ENCODE measurements around the gene CDK6.
"Not testable (repeated sequence)": the region's sequence is repeated elsewhere in the genome, so short reads cannot be mapped to it uniquely, and the experiment has no call there.

Gene CDK6

DNA sequence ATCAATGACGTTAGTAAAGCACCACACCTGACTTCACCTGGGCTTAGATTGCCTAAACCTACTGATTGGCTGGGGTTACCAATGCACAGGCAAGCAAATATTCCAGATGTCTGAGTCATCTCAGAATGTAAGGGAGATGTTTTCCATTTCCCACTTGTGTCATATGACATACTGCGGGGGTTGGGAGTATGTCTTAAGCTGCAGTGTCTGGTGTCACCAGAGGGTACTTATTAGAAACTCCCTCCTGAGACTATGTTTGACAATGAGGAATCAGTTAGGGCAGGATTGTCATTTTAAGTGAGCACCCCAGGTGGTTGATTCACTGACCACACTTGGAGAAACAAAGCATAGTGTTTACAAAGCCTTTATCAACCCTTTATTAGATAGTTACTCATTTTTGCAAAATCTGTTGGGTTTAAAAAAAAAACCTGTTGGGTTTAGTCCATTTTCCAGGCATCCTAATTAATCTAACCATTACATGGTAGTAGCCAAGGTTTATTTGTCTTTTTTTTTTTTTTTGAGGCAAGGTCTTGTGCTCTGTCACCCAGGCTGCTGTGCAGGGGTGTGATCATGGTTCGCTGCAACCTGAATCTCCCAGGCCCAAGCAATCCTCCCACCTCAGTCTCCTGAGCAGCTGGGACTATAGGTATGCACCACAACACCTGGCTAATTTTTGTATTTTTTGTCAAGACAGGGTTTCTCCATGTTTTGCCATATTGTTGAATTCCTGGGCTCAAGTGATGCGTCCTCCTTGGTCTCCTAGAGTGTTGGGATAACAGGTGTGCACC, 72.5 kb downstream of the CDK6 start:
- no peak for DNase-seq (ENCODE audit: low read depth in 1 of 2, low spot score in 1 of 2)

DNA sequence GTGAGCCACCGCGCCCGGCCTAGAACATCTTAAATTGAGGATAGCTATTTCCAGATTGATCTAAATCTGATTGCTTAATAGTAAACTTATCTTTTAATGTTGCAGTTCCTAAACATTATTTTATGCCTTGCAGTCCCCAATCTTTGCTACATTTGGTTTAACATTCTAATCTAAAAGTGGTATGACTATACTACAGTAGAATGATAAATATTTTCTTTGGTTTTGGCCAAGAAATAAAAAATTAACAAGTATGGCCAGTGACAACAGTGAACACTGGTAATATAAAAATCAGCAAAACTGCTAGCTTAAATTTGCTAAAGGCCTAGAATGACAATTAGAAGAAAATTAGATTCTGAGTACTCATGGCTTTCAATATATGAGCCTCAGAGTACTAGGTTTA, 73.5 kb downstream of the CDK6 start:
- no peak for DNase-seq (ENCODE audit: low read depth in 1 of 2, low spot score in 1 of 2)

DNA sequence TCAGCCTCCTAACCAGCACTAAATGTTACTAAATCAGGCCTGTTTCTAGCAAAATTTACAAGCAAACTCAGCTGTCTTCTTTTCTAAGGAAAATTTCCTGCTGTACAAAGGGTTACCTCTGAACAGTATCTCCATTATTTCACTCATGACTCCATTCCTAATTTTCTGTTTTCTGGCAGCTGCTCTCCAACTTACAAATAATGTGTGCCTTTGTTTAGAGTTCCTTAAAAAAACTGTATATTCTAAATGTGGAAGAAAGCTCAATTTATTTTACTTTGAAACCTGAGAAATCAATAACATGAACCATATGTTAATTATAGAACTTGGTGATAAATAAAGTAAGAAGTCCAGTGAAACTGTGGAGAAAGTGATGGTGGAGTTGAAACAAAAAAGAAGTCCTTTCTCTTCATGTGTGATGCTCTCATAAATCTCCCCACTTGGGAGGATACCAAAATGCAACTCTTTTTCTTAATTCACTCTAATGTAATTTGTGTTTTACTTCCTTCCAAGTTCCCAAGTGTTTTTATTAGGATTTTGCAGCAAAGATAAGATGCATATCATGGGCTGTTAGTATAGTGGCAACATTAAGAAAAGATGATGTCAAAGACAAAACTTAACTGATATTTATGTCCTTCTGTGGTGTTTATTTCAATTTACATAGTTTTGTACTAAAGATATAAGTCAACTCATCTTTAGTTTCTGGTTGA, 74.8 kb downstream of the CDK6 start:
- no peak for DNase-seq (ENCODE audit: low read depth in 1 of 2, low spot score in 1 of 2)

DNA sequence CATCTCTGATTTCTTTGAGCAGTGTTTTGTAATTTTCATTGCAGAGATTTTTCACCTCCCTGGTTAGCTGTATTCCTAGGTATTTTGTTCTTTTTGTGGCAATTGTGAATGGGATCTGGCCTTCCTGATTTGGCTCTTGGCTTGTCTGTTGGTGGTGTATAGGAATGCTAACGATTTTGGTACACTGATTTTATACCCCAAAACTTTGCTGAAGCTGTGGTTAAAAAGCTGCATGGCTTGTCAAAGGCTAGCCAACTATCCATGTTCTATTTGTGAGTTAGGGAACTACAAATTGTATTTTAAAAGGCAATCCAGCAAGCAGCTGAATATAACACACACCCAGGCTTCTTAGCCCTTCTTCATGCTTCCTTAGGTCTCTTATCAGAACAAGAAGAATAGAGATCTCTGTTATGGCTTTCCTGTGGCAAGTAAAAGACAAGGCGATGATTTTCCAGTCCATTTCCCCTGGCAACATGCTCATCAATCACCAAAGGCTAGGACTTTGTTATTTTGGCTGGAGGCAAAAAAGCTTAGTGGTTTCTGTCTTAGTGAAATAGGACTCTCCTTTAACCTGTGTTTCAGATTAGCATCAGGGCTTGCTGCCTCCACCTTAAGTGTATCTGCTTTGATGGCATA, 77.5 kb downstream of the CDK6 start:
- no peak for DNase-seq (ENCODE audit: low read depth in 1 of 2, low spot score in 1 of 2)

DNA sequence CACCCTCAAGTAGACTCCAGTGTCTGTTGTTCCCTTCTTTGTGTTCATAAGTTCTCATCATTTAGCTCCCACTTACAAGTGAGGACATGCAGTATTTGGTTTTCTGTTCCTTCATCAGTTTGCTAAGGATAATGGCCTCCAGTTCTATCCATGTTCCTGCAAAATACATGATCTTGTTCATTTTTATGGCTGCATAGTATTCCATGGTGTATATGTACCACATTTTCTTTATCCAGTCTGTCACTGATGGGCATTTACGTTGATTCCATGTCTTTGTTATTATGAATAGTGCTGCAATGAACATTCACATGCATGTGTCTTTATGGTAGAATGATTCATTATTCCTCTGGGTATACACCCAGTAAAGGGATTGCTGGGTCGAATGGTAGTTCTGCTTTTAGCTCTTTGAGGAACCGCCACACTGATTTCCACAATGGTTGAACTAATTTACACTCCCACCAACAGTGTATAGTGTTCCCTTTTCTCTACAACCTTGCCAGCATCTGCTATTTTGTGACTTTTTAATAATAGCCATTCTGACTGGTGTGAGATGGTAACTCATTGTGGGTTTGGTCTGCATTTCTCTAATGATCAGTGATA, 79.0 kb downstream of the CDK6 start:
- DNase-seq (ENCODE audit: low read depth in 1 of 2, low spot score in 1 of 2) = not testable (repeated sequence)

DNA sequence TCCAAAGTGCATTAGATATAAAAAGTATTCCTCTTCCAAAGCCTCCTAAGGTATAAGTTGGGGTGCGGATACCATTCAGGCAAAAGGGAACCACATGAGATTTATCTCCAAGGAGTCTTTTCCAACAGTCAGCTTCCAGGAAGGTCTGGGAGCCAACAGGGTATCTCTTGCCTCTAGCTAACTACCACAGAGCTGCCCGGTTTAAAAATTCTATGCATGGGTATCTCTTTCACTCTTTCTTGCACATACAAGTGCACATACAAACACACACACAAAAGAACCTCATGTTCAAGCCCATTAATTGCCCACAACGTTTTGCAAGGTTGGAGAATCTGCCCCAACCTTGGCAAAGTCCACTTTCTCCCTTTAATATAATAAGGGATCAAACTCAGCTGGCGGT, 80.7 kb downstream of the CDK6 start:
- DNase-seq (ENCODE audit: low read depth in 1 of 2, low spot score in 1 of 2) = no peak

DNA sequence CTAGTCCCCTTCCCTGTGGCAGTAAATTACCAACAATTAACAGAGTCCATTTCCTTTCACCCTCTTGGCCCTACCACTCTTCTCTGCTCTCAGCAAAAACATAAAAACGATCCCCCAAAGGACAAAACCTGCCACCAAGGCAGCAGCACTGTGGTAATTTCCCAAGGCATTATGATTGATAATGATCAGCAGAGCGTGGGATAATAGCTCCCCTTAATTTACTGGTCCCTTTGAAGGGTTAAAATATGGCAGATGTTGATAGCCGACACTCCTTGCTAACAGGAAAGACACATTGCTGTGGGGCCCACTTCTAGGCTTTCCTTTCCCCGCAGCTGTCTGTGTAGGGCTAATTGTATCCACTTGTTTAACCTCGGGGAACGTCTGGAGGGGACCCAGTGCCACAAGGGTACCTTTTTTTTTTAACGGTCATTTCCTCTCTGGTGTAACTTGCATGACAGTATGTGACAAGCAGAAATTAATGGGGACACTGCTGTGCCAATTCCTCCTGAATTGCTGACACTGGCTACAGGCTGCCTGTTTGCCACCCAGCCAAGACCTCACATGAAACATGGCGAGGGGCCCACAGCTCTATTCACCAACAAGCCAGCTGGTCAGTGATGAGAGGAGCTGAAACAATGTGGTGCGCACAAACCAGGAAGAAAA, 81.3 kb downstream of the CDK6 start:
- no peak for DNase-seq (ENCODE audit: low read depth in 1 of 2, low spot score in 1 of 2)

DNA sequence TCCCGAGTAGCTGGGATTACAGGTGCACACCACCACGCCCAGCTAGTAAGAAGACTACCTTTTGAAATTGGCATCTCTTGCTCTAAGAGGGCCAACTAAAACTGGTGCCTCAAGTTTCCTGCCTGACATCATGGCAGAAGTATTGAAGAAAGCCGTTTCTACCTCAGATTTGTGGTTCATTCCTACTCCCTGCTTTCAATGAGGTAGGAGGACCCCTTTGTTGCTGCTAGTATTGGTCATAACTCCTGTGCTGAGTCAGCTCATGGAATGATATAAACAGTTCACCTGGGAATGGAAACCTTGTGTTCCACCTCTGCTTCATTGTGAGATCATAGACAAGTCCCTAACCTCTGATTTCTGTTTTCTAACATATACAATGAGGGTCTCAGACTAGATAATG, 82.8 kb downstream of the CDK6 start:
- DNase-seq (ENCODE audit: low read depth in 1 of 2, low spot score in 1 of 2) = no peak

DNA sequence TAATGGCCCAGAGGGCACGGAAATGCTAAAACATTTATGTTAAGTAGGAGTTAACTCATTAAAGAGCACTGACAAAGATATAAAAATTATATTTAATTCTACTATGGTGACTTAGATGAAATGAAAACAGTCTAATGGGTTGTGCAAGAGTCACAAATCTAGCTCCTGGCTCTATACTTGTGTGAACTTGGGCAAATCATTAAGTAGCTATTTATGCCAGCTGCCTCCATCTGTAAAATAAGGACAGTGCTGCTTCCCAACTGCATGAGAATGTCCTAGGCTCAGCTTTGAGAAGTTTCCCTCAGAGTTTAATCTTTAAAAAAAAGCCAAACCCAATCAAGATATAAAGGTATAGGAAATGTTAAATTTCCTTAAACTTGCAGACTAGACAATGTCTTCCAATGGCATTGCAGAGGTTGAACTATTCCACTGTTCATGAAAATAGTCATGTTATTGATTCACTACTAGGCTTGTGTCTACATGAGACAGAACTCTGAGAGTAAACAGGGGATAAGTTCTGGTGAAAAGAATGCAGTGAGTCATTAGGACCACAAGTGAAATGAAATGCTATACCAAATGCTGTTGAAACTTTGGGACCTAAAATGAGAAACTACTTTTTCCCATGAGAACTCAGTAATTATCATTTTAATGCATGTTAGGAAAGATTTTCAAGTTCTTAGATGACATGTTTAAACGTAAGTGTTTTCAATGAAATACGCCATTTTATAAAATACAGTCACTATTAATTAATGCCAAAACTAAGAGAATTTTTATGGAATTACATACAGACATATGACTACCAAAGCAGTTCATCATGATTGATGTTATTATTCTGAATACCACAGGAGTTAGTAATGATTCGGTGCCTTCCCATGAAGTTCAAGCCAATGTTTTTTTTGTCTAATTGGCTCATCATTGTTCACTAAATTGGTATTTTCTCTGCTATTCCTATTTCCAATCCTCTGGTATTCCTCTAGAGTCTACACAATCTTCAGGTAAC, 84.2 kb downstream of the CDK6 start:
- DNase-seq (ENCODE audit: low read depth in 1 of 2, low spot score in 1 of 2) = no peak

DNA sequence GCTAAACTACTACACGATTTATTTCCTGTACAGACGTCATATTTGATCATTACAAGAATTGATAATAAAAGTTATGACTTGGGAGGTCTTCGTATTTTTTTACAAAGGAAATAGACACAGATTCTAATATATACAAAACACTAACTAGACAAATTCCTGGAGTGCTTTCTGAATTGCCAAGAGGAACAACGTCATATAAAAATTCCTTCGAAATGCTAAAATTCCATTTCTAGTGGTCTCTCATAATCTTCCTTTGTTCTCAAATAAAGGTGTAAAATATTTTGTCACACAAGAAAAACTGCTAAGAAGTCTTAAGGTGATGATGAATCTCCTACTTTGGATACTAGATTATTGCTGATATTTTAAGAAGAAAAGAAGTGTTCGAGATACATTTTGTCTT, 85.4 kb downstream of the CDK6 start:
- no peak for DNase-seq (ENCODE audit: low read depth in 1 of 2, low spot score in 1 of 2)

DNA sequence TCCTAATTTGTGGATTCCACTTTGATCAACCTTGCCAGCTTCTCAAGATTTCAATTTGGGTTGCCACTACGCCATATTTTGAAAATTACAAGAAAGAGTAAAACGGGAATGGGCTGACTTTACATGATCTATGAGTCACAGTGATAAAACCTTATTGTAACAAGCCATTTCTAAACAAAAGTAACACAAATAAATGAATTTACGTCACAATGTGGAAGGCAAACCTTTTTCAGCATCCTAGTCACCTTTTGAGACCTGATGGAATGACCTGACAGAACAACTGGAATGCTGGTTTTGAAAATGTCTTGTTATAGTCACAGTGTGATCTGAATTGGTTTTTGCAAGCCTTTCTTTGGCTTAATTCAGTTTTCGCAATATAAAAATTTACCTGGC, 85.9 kb downstream of the CDK6 start:
- DNase-seq (ENCODE audit: low read depth in 1 of 2, low spot score in 1 of 2) = no peak

DNA sequence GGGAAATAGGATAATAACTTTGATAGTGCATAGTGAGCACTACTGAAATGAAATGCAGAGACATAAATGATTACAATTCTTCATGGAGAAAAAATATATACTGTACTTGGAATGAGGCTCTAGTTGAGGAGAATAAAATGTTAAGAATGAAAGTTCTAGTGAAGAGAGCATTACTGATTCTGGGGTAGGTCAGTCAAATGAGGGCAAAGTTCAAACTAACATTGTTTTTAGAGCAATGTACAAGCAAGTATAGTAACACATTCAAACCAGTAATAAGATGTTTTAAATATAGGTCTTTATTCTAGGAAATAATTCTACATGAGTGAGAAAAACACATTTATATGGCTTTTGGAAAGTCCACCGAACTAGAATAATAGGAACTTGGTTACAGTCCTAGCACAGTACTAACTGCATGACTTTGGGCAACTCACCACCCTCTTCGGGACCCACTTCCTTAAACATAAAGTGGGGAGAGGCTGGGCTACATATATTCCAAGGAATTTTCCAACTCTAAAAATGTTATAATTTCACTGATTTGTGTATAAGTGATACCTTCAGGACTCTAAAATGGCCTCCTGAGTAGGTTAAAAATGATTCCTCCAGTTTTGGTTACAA, 86.4 kb downstream of the CDK6 start:
- no peak for DNase-seq (ENCODE audit: low read depth in 1 of 2, low spot score in 1 of 2)

DNA sequence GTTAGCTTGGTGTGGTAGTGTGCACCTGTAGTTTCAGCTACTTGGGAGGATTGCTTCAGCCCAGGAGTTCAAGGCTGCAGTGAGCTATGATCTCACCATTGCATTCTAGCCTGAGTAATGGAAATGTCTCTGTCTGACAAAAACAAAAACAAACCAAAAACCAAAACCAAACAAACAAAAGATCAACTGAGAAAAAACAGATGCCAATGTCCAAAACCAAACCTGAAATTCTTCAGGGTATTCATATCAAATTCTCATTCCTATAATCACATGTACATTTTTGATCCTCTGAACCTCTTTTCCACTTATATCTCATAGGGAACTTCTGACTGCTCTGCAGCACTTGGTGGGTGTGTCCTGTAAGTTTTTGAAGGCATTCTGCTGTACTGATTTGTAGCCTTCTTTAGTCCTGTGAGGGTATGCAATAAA, 87.0 kb downstream of the CDK6 start:
- no peak for DNase-seq (ENCODE audit: low read depth in 1 of 2, low spot score in 1 of 2)

DNA sequence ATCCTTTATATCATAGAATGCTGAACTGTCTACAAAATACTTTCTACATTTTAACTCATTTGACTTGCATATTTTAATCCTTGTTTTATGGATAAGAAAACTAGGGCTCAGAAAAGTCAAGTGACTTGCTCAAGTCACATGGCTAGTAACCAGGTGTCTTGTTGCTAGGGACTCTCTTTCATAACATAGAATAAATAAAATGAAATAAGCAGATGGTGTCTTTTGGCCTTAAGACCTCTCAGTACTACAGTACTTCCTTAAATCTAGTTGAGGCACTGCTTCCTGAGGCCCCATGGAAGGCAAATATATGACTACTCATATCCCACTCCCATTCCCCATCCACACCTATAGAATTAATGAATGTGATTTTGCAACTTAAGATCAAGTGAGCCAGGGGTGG, 87.9 kb downstream of the CDK6 start:
- DNase-seq (ENCODE audit: low read depth in 1 of 2, low spot score in 1 of 2) = no peak

DNA sequence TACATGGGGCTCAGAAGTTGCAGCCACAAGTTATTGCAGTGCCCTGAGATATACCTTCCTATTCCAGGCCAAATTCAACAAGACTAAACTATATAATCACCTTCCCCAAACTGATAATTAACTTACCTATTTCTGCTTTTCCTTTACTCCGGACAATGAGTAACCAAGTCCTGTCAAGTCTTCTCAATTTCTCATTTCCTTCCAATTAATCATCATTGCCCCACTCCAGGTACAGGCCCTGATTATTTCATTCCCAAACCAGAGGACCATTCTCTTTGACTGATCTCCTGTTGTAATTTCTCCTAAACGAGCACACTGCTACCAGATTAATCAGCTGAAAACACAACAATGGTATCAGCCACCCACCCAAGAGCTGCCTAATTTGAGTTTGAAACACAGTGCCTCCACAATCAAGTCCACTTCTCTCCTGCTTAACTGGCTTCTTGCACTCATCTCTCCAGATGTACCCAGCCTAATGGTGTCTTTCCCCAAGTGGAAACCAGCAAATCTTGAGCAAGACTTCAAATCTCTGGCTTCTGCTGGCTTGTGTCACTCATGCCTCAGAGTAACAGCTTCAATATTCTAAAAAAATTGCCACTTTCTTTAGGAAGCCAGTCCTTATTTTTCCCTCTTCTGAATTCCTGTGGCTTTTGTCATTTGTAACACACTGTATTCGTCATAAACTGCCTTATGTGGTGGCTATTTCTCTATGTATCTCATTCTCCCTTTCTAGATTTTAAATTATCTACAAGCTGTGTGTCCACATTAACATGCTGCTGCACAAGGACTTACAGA, 89.1 kb downstream of the CDK6 start:
- DNase-seq (ENCODE audit: low read depth in 1 of 2, low spot score in 1 of 2) = no peak

DNA sequence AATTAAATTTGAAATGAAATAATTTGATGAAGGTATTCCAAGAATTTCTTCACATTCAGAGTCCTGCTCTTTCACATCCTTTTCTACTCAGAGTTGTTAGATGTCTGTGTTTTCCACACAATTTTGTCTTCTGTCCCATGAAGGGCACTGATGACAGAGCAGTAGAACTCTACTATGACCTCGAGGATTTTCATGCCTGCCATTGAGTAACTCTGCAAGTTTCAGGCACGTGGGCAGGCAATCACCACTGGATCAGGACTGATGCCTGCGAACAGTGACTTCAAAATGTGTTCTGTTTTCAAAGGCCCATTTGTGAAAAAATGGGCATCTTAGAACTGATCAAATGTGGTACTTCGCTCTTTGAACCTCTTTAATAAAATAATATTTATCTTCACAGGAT, 91.1 kb downstream of the CDK6 start:
- DNase-seq (ENCODE audit: low read depth in 1 of 2, low spot score in 1 of 2) = no peak

DNA sequence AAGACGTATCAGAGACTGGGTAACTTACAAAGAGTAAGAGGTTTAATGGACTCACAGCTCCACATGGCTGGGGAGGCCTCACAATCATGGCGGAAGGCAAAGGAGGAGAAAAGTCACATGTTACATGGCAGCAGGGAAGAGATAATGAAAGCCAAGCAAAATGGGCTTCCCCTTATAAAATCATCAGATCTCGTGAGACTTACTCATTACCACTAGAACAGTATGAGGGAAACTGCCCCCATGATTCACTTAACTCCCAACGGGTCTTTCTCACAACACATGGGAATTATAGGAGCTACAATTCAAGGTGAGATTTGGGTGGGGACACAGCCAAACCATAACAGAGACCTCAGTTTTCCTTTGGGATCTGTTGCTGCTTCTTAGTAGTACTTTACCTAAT, 92.2 kb downstream of the CDK6 start:
- not testable (repeated sequence) for DNase-seq (ENCODE audit: low read depth in 1 of 2, low spot score in 1 of 2)

DNA sequence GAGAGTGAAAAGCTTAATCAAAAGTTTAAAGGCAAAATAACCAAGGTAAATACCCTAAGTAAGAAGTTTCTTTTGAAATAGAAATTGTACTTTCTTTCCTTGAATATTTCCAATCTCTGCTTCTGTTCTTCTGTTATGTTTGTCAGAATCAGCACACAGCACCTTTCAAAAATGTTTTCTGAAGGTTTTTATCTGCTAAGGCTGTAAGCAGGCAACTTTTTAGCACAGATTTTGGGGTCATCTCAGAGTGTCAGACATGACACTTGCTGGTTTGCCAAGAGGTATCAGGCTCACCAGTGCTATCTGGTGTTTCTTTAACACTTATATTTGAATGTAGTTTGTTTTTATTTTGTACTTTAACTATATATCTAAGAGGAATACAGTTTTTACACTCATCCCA, 94.2 kb downstream of the CDK6 start:
- no peak for DNase-seq (ENCODE audit: low read depth in 1 of 2, low spot score in 1 of 2)

DNA sequence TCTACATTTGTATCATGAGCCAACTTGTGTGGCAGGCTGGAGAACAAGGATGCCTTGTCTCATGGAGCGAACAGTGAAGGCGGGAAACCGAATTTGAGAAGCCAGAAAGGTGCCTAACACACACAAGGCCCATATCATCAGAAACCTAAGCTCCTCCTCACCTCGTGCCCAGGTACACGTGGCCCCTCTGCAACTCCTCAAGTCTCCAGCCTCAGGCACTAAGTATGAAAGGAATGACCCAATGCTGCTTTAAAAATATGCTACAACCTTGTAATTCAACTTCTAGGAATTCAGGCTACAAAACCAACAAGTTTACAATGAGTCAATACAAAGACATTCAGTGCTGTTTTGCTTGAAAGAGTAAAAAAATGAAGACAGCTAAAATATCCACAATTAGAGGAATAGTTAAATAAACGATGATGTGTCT, 95.7 kb downstream of the CDK6 start:
- no peak for DNase-seq (ENCODE audit: low read depth in 1 of 2, low spot score in 1 of 2)
